HG02623 (cell line): ENCODE data around the gene WDR20.
"Not testable (repeated sequence)": the region's sequence is repeated elsewhere in the genome, so short reads cannot be mapped to it uniquely, and the experiment has no call there.

Experiments used
- ATAC-seq: cut with Tn5 transposase; IDR thresholded peaks from one replicate; pipeline ENCODE4 v1.9.1; 2021; ENCODE audit warnings: moderate library complexity; ENCODE audit not compliant: unreplicated experiment

The WDR20 gene

DNA sequence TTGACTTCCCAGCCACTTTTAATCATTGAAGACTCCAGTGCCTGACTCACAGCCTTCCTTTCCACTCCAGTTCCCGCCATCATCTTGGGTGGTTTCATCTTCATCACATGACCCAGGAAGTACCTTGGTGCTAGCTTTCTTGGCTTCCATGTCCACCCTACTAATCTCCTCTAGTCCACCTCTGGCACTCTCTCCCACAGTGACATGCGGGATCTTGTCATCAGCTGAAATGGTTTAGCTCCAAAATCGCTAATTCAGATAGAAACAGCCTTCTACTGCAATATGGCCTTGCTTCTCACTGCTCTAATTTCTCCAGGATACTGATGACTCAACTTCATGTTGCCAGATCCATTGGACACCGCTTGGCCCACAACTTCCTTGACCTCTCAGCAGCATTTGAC lies 24.5 kb downstream of the WDR20 start:
- no peak for ATAC-seq

DNA sequence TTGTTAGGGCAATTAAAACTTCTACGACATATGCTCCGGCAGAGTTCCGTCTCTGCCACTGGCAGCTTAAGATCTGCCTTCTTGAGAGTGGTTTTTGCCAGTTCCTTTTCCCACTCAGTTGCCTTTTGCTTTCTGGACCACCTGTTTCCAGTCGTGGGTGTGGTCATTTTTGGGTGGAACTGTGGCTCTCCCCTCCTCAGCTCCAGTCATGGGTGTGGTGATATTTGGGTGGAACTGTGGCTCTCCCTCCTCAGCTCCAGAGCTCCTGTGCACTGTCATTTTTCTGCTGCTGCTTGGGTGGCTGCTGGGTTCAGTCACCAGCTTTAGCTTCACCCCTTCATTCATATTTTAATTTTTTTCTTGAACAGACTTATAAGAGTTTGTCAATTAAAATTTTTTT lies 25.3 kb downstream of the WDR20 start:
- no peak for ATAC-seq

- no peak for ATAC-seq
Measured at GRCh38 chr14:102170061-102170460, 30.4 kb downstream of the WDR20 start.

DNA sequence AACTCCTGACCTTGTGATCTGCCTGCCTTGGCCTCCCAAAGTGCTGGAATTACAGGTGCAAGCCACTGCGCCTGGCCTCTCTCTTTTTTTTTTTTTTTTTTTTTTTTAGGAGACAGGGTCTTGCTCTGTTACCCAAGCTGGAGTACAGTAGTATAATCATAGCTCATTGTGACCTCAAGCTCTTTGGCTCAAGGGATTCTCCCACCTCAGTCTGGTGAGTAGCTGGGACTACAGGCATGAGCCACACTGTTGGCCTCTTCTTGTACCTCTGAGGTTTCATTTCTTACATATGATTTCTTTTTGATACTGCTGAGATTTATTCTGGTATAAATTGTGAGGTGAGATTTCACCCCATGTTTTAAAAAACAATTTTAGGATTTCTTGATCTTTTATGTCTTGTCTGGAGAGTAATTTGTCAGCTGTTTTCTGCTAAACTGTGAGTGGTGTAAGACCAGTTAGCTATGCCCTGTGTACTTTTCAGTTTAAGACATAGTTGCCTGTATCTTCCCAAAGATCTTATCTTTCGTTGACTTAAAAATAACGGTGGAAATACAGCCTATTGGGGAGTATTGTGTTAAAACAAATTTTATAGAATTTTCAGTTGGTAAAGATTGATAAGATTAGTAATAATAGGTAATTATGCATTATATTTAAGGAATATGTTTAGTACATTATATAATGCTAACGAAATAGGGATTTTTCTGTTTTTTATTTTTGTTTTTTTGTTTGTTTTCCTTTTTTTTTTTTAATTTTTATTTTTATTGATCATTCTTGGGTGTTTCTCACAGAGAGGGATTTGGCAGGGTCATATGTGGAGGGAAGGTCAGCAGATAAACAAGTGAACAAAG lies 31.7 kb downstream of the WDR20 start:
- ATAC-seq: no peak

GRCh38 chr14:102172021-102172272 lies 32.2 kb downstream of the WDR20 start:
- ATAC-seq: not testable (repeated sequence)

DNA sequence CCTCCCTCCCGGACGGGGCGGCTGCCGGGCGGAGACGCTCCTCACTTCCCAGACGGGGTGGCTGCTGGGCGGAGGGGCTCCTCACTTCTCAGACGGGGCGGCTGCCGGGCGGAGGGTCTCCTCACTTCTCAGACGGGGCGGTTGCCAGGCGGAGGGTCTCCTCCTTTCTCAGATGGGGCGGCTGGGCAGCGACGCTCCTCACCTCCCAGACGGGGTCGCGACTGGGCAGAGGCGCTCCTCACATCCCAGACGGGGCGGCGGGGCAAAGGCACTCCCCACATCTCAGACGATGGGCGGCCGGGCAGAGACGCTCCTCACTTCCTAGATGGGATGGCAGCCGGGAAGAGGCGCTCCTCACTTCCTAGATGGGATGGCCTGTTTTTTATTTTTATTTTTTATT lies 33.0 kb downstream of the WDR20 start:
- ATAC-seq: not testable (repeated sequence)

DNA sequence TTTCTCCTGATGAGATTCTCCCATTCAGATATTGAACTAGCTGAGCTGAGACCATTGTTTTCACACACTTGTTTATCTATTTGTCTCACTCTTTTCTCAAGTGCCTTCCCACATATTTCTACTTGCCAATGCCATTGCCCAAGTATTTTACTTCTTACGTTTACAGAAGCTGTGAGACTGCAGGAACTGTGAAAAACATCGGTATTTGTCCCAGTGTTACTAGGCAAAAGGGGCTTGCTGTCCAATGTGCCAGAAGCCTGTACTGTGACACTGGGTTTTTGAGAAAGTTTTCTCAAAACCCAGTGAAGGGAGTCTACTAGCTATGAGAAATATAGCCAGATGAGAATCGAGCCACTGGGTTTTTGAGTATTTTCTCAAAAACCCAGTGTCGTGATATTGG lies 37.5 kb downstream of the WDR20 start:
- no peak for ATAC-seq

DNA sequence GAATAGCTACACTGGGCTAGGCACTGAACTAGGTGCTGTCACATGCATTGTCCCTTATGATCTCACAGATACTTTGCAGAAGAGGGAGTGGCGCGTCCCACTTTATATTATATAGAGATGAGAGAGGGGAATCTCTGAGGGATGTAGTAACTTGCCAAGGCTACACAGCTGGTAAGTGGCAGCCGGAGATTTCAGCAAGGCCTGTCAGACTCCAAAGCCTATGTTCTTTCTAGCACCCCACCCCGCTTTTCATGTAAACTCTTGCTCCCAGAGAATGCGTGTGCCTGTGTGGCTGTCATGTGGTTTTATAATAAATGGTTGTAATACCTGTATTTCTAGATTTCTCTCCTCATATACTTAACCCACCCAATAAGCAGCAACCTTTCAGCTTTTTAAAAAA lies 39.1 kb downstream of the WDR20 start:
- no peak for ATAC-seq

DNA sequence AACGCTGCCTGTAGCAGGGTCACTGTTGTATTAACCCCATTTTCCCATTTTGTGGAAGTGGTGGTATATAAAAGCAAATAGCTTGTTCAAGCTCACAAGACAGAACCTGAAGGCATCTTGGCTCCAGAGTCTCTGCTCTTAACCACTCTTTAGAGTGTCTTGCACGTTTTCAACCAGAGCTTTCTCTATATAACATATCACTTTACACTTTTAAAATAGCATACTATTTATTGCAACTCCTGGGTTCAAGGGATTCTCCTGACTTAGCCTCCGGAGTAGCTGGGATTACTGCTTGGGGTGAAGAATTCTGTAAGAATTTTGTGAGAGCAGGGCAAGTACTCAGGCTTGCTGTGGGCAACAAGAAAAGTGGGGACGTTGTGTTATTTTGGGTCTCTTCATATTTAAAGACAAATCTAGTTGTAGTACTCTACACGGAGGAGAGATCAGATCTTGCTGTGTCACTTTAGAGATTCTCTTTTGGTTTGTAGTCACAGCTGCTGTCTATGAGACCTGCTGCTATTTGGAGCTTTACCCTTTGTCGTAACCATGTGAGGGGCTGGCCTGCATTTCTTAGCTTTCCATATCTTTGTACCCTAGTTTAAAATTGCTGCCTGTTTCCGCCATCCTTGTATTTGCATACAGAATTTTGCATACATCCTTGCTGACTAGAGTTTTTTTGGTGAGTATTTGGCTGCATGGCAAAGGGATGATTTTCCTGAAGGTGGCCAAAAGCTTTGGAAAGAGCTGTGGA lies 40.7 kb downstream of the WDR20 start:
- no peak for ATAC-seq

DNA sequence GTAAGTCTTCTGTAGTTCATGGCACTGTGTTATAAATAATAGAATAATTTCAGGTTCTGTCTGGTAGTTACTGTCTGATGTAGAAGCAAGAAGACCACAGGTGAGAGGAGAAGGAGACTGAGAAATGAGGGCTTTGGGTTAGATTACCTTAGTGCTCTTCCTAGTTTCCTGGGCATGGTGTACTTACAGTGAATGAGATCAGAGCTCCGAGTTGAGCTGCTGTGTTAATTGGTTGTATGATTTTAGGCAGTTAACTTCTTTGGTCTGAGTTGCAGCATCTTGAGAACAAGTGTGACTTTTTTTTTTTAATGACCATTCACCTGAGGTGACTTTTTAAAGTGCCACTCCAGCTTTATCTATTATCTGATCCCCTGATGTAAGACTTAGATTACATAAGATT lies 41.5 kb downstream of the WDR20 start:
- no peak for ATAC-seq

GRCh38 chr14:102182190-102182589 lies 42.5 kb downstream of the WDR20 start:
- no peak for ATAC-seq

- ATAC-seq: no peak
Measured at GRCh38 chr14:102182936-102183619, 43.4 kb downstream of the WDR20 start.

DNA sequence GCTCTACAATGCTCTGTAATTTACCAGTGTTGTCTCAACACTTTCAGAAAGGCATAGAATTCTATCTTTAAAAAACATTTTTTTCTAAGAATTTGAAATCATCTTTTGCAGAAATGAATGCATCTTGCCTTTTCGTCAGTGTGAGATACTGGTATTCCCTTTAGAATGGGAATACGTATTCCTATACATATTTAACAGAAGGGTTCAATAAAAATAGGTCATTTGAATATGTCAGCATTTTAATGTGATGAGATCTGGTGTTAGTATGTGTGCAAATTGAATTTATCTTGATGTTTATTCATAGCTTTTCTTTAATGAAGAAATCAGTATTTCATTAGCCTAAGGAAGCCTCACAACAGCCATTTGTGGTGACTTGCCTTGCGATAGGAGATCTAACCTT lies 44.2 kb downstream of the WDR20 start:
- ATAC-seq: no peak

DNA sequence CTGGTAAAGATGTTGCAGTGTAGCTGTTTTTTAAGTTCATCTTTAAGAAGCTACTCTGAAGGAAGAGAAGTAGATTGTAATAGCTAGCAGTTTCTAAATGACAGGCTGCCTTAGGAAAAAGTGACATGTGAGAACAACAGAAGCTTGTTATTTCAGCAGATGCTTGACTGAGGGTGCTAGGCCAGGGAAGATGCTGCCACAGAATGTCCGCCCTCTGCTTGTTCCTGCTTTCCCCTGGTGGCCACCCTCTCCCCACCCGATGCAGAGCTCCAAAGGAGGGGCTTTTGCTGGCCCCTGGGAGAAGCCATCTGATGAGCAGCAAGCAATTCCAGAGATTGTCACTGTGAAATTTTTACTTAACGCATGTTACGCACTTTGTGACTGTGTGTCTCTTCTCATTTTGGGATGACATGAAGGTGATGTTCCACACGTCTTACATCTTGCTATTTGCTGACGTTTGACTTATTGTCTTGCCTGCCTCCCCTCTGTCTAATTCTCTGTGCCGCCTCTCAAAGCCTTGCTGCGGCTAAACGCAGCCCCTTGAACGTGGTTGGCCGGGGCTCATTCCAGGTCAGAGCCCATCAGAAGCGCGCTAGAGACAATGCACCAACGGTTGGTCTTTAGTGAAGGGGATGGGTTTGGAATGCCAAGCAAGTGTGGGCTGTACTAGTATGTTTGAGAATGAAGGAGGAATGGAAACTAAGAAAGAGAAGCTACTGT lies 44.8 kb downstream of the WDR20 start:
- ATAC-seq: no peak

GRCh38 chr14:102185360-102185759 lies 45.7 kb downstream of the WDR20 start:
- no peak for ATAC-seq

DNA sequence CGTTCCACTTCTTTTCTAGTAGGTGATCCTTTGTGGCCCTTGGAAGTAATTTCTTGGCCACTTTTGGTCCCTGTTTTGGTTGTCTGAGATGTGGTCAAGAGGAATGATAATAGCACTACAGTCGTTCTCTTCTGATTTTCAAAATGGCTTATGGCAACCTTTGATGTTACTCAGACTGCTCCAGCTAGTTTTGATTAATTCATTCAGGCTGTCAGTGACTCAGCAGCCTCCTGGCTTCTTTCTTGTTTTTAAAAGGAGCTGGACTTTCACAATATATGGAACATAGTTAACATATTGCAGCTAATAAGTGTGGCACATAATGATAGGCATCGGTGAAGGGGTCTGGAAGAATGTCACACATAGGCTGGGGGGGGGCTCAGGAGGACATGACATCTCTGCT lies 47.3 kb downstream of the WDR20 start:
- no peak for ATAC-seq

DNA sequence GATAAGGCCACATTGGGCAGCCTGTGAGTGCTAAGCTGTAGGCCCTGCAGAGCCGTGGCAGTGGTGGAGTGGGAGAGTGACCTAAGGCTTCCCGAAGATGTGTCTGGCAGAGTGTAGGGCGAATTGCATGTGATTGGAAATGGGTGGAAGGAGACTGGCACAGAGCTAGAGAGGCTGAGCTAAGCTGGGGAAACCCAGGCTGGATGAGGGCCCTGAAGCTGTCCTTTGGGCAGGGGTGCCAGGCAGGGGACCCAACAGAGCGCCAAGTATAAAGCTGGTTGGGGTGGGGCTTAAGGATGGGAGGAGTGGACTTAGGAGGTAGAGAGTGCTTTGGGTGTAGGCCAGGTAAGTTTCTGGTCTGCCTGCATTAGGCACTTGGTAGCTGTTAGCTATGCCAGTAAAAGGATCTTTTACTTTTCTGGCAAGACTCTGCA lies 47.9 kb downstream of the WDR20 start:
- no peak for ATAC-seq

DNA sequence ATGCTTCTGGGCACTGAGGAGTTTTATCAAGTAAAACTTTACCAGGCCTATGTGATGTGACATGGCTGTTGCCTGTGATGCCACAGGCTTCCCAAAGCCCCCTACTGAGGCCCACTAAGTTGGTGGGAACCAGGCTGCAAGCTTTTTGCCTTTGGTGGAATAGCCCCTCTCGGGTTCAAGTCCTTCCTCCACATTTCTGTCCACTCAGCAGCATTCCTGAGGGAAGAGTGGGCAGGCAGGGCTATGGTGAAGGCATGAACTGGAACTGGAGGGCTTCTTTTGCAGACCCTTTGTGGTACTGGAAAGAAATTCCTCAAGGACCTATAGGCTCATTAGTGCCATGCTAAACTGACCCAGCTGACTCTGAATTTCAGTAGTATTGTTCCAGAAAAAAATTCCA lies 48.5 kb downstream of the WDR20 start:
- ATAC-seq: no peak

DNA sequence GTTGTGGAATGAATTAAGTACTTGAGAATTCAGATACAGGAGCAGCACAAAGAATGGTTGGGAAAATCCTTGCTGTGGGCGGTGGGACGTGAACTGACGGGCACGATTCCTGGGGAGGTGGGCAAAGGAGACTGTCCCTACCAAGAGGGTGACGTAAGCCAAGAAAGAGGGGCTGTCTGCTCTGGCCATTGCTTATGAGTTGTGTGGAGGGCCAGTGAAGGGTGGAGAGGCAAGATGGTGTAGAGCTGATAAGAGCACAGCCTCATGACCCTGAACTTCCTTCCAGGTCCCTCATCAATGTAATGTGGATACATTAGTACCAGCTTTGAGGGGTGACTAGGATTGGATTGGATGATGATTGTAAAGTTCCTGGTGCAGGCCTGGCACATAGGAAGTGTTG lies 50.2 kb downstream of the WDR20 start:
- no peak for ATAC-seq

- no peak for ATAC-seq
Measured at GRCh38 chr14:102192840-102193502, 53.3 kb downstream of the WDR20 start.

- no peak for ATAC-seq
Measured at GRCh38 chr14:102194856-102195255, 55.2 kb downstream of the WDR20 start.
